T-helper 17 cell (primary cell): ENCODE measurements around the gene DTWD2. TPM values are rescaled to one million over a fixed set of nuclear protein-coding genes. Genes with fewer than 3 reads are reported as not detected.
"Not testable (repeated sequence)": the region's sequence is repeated elsewhere in the genome, so short reads cannot be mapped to it uniquely, and the experiment has no call there.

Experiments
- ATAC-seq: fragments of 150-1000 bp; cut with Tn5 transposase; 2 replicates; pipeline ENCODE4 v1.10.0; 2021; ENCODE audit warnings: mild to moderate bottlenecking, moderate library complexity
- DNase-seq, 3 donors: peaks; one replicate each; pipeline versions ENCODE4 v3.0.0 to v3.0.0-alpha.2; 2020 to 2021
- H3K9me3 ChIP-seq: one replicate; pipeline ENCODE4 v1.7.0; 2013; ENCODE audit warnings: low read length, mild to moderate bottlenecking; ENCODE audit not compliant: control insufficient read depth, poor library complexity, severe bottlenecking
- H3K27ac Mint-ChIP-seq: one replicate; pipeline ENCODE4 v1.8.0; 2022; ENCODE audit warnings: mild to moderate bottlenecking, moderate library complexity, mixed read lengths
- H3K27me3 Mint-ChIP-seq: one replicate; pipeline ENCODE4 v1.8.0; 2022; ENCODE audit warnings: mixed read lengths
- H3K36me3 Mint-ChIP-seq: one replicate; pipeline ENCODE4 v1.8.0; 2022; ENCODE audit warnings: low read depth, mixed read lengths
- H3K4me1 Mint-ChIP-seq: one replicate; pipeline ENCODE4 v1.8.0; 2022; ENCODE audit warnings: mild to moderate bottlenecking, mixed read lengths
- H3K4me3 Mint-ChIP-seq: one replicate; pipeline ENCODE4 v1.8.0; 2022; ENCODE audit warnings: mild to moderate bottlenecking, moderate library complexity, mixed read lengths
- total RNA-seq, 4 donors: library from RNA in 2 of 4; stranded (reverse) in 2 of 4; gene quantifications; one replicate each; pipeline ENCODE4 v1.2.3 and lab custom pipeline; 2022 to 2026

Gene DTWD2
- total RNA-seq, 2 donors from 2014 or later, result 1.9 to 2.2 TPM

GRCh38 chr5:119019949-119020348 is 31.6 kb upstream of the DTWD2 start:
- DNase-seq (no peak), ATAC-seq (no peak)
- Mint-ChIP-seq H3K4me1 (peaks cover 6% of the 10 kb centered on the region), H3K27me3 (no peaks in the 10 kb centered on the region), H3K27ac (no peak overlapping the region), H3K36me3 (peaks cover 3% of the 10 kb centered on the region), H3K4me3 (no peak overlapping the region)
- no peaks in the 10 kb centered on the region for H3K9me3 ChIP-seq

DNA sequence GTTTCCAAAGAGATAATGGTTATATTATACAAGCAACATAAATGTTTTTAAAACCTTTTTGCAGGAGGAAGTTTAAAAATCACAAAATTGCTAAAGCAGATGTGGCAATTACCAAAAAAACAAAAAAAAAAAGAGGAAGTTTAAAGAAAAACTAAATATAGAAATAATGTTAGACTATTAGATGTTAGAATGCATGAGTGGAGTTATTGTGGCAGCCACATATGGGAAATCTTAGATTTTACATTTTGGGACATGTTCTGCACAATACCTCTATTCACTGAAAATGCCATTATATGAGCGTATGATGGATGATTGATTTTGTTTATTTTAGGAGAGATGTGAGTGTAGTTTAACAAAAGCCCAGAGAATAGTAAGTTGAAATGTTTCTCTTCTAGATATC is 31.2 kb upstream of the DTWD2 start:
- H3K4me1 Mint-ChIP-seq, result peaks cover 6% of the 10 kb centered on the region
- DNase-seq (no peak), ATAC-seq (no peak)
- no peak overlapping the region for H3K27ac Mint-ChIP-seq
- H3K36me3 Mint-ChIP-seq, result peaks cover 3% of the 10 kb centered on the region
- no peaks in the 10 kb centered on the region for H3K9me3 ChIP-seq
- H3K27me3 Mint-ChIP-seq, result no peaks in the 10 kb centered on the region
- H3K4me3 Mint-ChIP-seq, result no peak overlapping the region

GRCh38 chr5:119017994-119018393 is 29.6 kb upstream of the DTWD2 start:
- Mint-ChIP-seq H3K36me3 (peaks cover 3% of the 10 kb centered on the region), H3K27ac (no peak overlapping the region), H3K27me3 (no peaks in the 10 kb centered on the region), H3K4me1 (peaks cover 6% of the 10 kb centered on the region), H3K4me3 (no peak overlapping the region)
- H3K9me3 ChIP-seq, result no peaks in the 10 kb centered on the region
- DNase-seq, result no peak
- no peak for ATAC-seq

DNA sequence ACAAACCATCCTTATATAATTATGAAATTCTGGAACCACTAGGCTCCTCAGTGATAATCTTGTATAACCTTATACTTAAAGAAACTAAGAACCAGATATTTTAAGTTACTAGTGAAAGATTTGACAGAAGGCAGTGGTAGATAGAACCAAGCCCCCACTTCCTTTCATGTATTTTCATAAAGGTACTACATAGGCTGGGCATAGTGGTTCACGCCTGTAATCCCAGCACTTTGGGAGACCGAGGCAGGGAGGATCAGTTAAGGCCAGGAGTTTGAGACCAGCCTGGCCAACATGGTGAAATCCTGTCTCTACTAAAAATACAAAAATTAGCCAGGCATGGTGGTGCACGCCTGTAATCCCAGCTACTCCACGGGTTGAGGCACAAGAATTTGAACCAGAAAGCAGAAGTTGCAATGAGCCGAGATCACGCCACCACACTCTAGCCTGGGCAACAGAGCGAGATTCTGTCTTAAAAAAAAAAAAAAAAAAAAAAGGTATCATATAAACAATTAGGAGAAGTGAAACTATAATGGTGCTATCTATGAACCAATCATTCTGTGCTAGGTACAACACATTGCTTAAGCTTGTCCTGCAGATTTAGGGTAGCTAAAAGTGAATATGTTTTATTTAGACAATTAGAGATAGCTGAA is 27.9 kb upstream of the DTWD2 start:
- peak; percentile 32 for ATAC-seq
- no peak for DNase-seq
- H3K27ac Mint-ChIP-seq, result no peak overlapping the region

DNA sequence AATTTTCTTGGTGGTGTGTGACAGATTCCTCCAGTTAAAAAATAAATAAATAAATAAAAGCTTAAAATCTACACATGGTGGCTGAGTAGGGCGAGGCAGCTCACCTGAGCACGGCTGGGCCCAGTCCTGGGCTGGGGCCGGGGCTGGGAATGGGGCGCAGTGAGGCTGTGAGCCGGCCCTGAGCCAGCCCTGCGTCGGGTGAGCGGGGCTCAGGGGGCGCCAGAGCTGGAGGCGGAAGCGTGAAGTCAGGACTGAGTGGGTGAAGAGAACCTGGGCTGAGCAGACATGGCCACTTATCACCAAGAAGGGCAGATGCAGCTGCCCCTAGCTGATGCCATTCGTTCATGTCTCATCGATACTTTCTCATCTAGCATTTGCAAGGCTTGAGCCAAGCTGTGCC is 22.8 kb upstream of the DTWD2 start:
- Mint-ChIP-seq H3K27ac (no peak overlapping the region), H3K4me1 (no peaks in the 10 kb centered on the region), H3K36me3 (no peaks in the 10 kb centered on the region), H3K4me3 (no peak overlapping the region), H3K27me3 (peaks cover 4% of the 10 kb centered on the region)
- no peaks in the 10 kb centered on the region for H3K9me3 ChIP-seq
- DNase-seq (no peak), ATAC-seq (no peak)

More for the DNA sequence above, 27.9 kb upstream of the DTWD2 start:
- Mint-ChIP-seq H3K36me3 (peaks cover 3% of the 10 kb centered on the region), H3K4me1 (no peaks in the 10 kb centered on the region), H3K4me3 (no peak overlapping the region), H3K27me3 (peaks cover 4% of the 10 kb centered on the region)
- H3K9me3 ChIP-seq, result no peaks in the 10 kb centered on the region

DNA sequence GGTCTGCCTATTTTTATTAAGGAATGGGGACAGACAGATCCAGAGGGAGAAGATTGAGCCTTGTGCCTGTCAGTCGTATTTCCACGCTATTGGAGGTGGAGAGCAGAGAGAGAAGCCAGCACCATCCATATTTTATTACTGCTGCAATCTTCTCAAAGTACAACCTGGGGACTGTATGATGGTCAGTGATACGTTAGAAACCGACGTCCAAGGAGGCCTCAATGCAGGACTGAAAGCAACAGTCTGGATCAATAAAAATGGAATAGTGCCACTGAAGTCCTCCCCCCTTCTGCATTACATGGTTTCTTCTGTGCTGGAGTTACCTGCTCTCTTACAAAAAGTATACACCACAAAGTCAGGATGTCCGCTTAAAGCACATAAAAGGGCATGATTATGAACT is 21.9 kb upstream of the DTWD2 start:
- ATAC-seq, result no peak

GRCh38 chr5:119009131-119009530 is 20.8 kb upstream of the DTWD2 start:
- Mint-ChIP-seq H3K4me3 (no peak overlapping the region), H3K36me3 (no peaks in the 10 kb centered on the region), H3K27ac (no peak overlapping the region), H3K27me3 (peaks cover 4% of the 10 kb centered on the region), H3K4me1 (no peaks in the 10 kb centered on the region)
- ATAC-seq (no peak), DNase-seq (no peak)
- H3K9me3 ChIP-seq, result no peaks in the 10 kb centered on the region

More for the DNA sequence above, 21.9 kb upstream of the DTWD2 start:
- Mint-ChIP-seq H3K4me1 (no peaks in the 10 kb centered on the region), H3K36me3 (no peaks in the 10 kb centered on the region), H3K27me3 (peaks cover 4% of the 10 kb centered on the region), H3K4me3 (no peak overlapping the region), H3K27ac (no peak overlapping the region)
- no peak for DNase-seq
- no peaks in the 10 kb centered on the region for H3K9me3 ChIP-seq

GRCh38 chr5:118999696-119000095 is 11.3 kb upstream of the DTWD2 start:
- Mint-ChIP-seq H3K4me3 (no peak overlapping the region), H3K36me3 (no peaks in the 10 kb centered on the region), H3K27me3 (peaks cover 6% of the 10 kb centered on the region), H3K4me1 (no peaks in the 10 kb centered on the region), H3K27ac (no peak overlapping the region)
- DNase-seq (no peak), ATAC-seq (no peak)
- no peaks in the 10 kb centered on the region for H3K9me3 ChIP-seq

GRCh38 chr5:118998861-118999260 is 10.5 kb upstream of the DTWD2 start:
- H3K27me3 Mint-ChIP-seq, ATAC-seq, DNase-seq, H3K4me3 Mint-ChIP-seq, H3K9me3 ChIP-seq, H3K36me3 Mint-ChIP-seq, H3K4me1 Mint-ChIP-seq, H3K27ac Mint-ChIP-seq: not testable (repeated sequence)

- no peaks in the 10 kb centered on the region for H3K27me3 Mint-ChIP-seq
- DNase-seq (no peak), ATAC-seq (no peak)
- H3K4me3 Mint-ChIP-seq, result no peak overlapping the region
- H3K27ac Mint-ChIP-seq, result no peak overlapping the region
- H3K9me3 ChIP-seq, result no peaks in the 10 kb centered on the region
- H3K4me1 Mint-ChIP-seq, result no peaks in the 10 kb centered on the region
- no peaks in the 10 kb centered on the region for H3K36me3 Mint-ChIP-seq
Observed at GRCh38 chr5:118996098-118996497, 7.8 kb upstream of the DTWD2 start.

GRCh38 chr5:118994595-118994994 is 6.2 kb upstream of the DTWD2 start:
- H3K27ac Mint-ChIP-seq, result no peak overlapping the region
- no peaks in the 10 kb centered on the region for H3K27me3 Mint-ChIP-seq
- no peak overlapping the region for H3K4me3 Mint-ChIP-seq
- no peaks in the 10 kb centered on the region for H3K36me3 Mint-ChIP-seq
- H3K9me3 ChIP-seq, result no peaks in the 10 kb centered on the region
- no peaks in the 10 kb centered on the region for H3K4me1 Mint-ChIP-seq
- DNase-seq (no peak), ATAC-seq (no peak)

- H3K4me3 Mint-ChIP-seq, ATAC-seq, H3K9me3 ChIP-seq, H3K36me3 Mint-ChIP-seq, H3K27me3 Mint-ChIP-seq, H3K4me1 Mint-ChIP-seq, H3K27ac Mint-ChIP-seq, DNase-seq: not testable (repeated sequence)
Observed at GRCh38 chr5:118993118-118993517, 4.8 kb upstream of the DTWD2 start.

DNA sequence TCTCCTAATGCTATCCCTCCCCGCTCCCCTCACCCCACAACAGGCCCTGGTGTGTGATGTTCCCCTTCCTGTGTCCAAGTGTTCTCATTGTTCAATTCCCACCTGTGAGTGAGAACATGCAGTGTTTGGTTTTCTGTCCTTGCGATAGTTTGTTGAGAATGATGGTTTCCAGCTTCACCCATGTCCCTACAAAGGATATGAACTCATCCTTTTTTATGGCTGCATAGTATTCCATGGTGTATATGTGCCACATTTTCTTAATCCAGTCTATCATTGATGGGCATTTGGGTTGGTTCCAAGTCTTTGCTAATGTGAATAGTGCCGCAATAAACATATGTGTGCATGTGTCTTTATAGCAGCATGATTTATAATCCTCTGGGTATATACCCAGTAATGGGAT is 3.7 kb upstream of the DTWD2 start:
- H3K4me3 Mint-ChIP-seq, H3K9me3 ChIP-seq, H3K27me3 Mint-ChIP-seq, H3K4me1 Mint-ChIP-seq, ATAC-seq, H3K27ac Mint-ChIP-seq, H3K36me3 Mint-ChIP-seq, DNase-seq: not testable (repeated sequence)

DNA sequence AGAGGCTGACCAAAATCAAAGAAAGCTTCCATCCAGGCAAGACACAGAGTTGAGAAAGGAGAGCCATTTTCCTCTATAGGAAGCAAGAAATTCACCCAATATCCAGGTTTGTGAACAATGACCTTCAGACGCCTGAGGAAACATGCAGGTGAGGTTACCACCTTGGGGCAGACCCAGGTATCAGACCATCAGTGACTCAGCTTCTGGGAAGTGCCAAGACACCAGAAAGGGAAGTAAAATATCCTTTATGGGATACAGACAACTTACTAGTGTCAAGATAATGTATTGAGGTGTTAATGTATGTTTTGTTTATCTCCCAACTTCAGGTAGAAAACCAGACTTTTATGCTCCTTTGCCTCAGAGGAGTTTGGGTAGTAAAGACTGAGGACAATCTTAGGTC is 2.2 kb upstream of the DTWD2 start:
- H3K27me3 Mint-ChIP-seq, result no peaks in the 10 kb centered on the region
- no peaks in the 10 kb centered on the region for H3K36me3 Mint-ChIP-seq
- DNase-seq (no peak), ATAC-seq (no peak)
- H3K9me3 ChIP-seq, result no peaks in the 10 kb centered on the region
- peaks cover 9% of the 10 kb centered on the region for H3K4me1 Mint-ChIP-seq
- no peak overlapping the region for H3K27ac Mint-ChIP-seq
- no peak overlapping the region for H3K4me3 Mint-ChIP-seq
